DND-41 (cell line): ENCODE results near the gene EIF1.

Source experiments
- ATAC-seq: fragments of 200-7000 bp; cut with Tn5 transposase; 3 replicates; pipeline ENCODE4 v1.9.1; 2021; ENCODE audit warnings: low read depth; ENCODE audit not compliant: insufficient read depth
- DNase-seq: peaks from one replicate; pipeline ENCODE4 v3.0.0-alpha.2; 2020
- H2AFZ ChIP-seq: 2 replicates; pipeline ENCODE4 v1.6.0; 2012; ENCODE audit warnings: low read depth, low read length
- H3K27ac ChIP-seq: 2 replicates; pipeline ENCODE4 v1.5.1; 2012; ENCODE audit warnings: low read length, inconsistent platforms
- H3K27me3 ChIP-seq: fragments of 200-600 bp; sonication (generic); 2 replicates; pipeline ENCODE4 v1.6.0; 2012; ENCODE audit warnings: low read length, mild to moderate bottlenecking, inconsistent platforms; ENCODE audit not compliant: insufficient read depth, poor library complexity
- H3K36me3 ChIP-seq: 2 replicates; pipeline ENCODE4 v1.5.1; 2012; ENCODE audit warnings: low read length, inconsistent platforms; ENCODE audit not compliant: insufficient read depth
- H3K4me1 ChIP-seq: 2 replicates; pipeline ENCODE4 v1.5.1; 2012; ENCODE audit warnings: mild to moderate bottlenecking, low read length; ENCODE audit not compliant: insufficient read depth
- H3K4me2 ChIP-seq: 2 replicates; pipeline ENCODE4 v1.6.0; 2012; ENCODE audit warnings: mild to moderate bottlenecking, moderate library complexity, low read length, inconsistent platforms; ENCODE audit not compliant: insufficient read depth
- H3K4me3 ChIP-seq, 2 experiments: fragments of 200-600 bp in 1 of 2; shearing (Covaris generic) in 1 of 2; 2 replicates each; pipeline ENCODE4 v1.5.1; 2012 to 2016; ENCODE audit warnings: inconsistent platforms in 2 of 2, low read length in 2 of 2, mild to moderate bottlenecking in 2 of 2, low read depth in 1 of 2, moderate library complexity in 1 of 2
- H3K79me2 ChIP-seq: 2 replicates; pipeline ENCODE4 v1.6.0; 2012; ENCODE audit warnings: low read length, inconsistent platforms; ENCODE audit not compliant: insufficient read depth
- H3K9ac ChIP-seq: 2 replicates; pipeline ENCODE4 v1.6.0; 2012; ENCODE audit warnings: low read depth, mild to moderate bottlenecking, inconsistent platforms, low read length, moderate library complexity
- H3K9me3 ChIP-seq: 2 replicates; pipeline ENCODE4 v1.5.1; 2012; ENCODE audit warnings: low read length, moderate library complexity, mild to moderate bottlenecking, inconsistent platforms; ENCODE audit not compliant: insufficient read depth, severe bottlenecking
- H4K20me1 ChIP-seq: 2 replicates; pipeline ENCODE4 v1.6.0; 2012; ENCODE audit warnings: low read length; ENCODE audit not compliant: insufficient read depth
- EZH2 ChIP-seq: IDR thresholded peaks from 3 replicates; pipeline ENCODE4 v1.6.1; 2012; ENCODE audit warnings: borderline replicate concordance, low read depth, mild to moderate bottlenecking, moderate library complexity, low read length, inconsistent platforms; ENCODE audit not compliant: severe bottlenecking
- TF ChIP-seq, protein P1 (sequence below): IDR thresholded peaks from 2 replicates; pipeline ENCODE4 v1.5.1; 2012; ENCODE audit warnings: borderline replicate concordance, low read length, moderate library complexity, mild to moderate bottlenecking; ENCODE audit not compliant: poor library complexity, severe bottlenecking; ENCODE audit errors: extremely low read depth

EIF1 gene

DNA sequence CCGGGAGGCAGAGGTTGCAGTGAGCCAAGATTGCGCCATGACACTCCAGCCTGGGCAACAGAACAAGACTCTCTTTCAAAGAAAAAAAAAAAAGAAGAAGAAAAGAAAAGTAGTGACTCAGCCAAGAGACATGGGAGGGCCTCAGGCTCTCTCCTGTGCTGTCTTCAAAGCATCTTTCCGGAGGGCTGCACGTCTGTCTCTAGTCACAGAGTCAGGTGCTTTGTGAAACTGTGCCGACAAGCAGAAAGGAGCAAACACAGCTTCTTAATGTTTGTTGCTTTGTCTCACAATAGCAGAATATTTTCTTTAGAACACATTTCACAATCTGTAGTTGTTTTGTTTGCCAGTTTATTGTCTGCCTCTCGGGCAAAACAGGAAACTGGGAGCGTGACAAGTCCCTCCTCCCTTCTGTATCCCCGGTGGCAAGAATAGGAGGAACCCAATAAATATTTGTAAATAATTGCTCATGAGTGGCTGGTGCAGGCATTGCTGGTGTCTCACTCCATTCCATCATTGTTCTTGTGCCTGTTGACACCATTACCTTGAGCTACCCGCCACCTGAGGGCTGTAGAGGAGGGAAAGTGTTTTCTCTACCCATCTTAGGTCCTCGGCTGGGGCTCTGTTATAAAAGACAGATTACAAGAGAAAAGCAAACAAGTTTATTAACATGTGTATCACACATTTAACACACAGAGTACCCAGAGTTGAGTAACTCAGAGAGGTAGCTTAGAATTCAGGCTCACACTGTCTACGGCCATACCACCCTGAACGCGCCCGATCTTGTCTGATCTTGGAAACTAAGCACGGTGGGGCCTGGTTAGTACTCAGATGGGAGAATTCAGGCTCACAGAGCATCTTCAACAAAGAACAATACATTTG, 29.0 kb downstream of the EIF1 start:
- Histone ChIP-seq H4K20me1 (no peaks in the 10 kb centered on the region), H3K27me3 (peaks cover 6% of the 10 kb centered on the region), H3K36me3 (no peaks in the 10 kb centered on the region), H3K4me3 (no peak overlapping the region), H2AFZ (no peak overlapping the region), H3K79me2 (no peaks in the 10 kb centered on the region), H3K9ac (no peak overlapping the region), H3K9me3 (no peaks in the 10 kb centered on the region), H3K4me2 (no peak overlapping the region), H3K27ac (no peak overlapping the region), H3K4me1 (no peaks in the 10 kb centered on the region)
- TF ChIP-seq, protein P1, sequence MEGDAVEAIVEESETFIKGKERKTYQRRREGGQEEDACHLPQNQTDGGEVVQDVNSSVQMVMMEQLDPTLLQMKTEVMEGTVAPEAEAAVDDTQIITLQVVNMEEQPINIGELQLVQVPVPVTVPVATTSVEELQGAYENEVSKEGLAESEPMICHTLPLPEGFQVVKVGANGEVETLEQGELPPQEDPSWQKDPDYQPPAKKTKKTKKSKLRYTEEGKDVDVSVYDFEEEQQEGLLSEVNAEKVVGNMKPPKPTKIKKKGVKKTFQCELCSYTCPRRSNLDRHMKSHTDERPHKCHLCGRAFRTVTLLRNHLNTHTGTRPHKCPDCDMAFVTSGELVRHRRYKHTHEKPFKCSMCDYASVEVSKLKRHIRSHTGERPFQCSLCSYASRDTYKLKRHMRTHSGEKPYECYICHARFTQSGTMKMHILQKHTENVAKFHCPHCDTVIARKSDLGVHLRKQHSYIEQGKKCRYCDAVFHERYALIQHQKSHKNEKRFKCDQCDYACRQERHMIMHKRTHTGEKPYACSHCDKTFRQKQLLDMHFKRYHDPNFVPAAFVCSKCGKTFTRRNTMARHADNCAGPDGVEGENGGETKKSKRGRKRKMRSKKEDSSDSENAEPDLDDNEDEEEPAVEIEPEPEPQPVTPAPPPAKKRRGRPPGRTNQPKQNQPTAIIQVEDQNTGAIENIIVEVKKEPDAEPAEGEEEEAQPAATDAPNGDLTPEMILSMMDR, result no peak
- TF ChIP-seq EZH2, result no peak
- DNase-seq (no peak), ATAC-seq (0 out of 3 replicates have a peak, but pooled peaks have one; percentile 50)

DNA sequence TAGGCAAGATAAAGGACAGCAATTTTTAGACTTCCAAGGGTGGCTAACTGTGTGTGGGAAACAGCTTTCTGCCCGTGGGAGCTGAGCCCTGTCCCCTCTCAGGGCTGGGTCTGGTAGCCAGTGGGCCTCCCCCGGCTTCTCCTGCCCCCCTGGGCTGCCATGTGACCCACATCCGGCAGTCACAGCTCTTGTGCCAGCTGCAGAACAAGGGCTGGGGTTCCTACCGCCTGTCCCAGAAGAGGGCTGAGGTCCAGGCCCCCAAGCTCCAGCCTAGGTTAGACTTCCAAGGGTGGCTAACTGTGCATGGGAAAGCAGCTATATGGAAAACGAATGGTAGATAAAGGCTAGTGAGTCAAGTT, 29.6 kb downstream of the EIF1 start:
- TF ChIP-seq, protein P1, result no peak
- TF ChIP-seq EZH2, result no peak
- no peak; the same call in 2 of the 3 replicates for ATAC-seq
- Histone ChIP-seq H3K27ac (no peak overlapping the region), H3K9ac (no peak overlapping the region), H3K4me1 (no peaks in the 10 kb centered on the region), H2AFZ (no peak overlapping the region), H3K36me3 (no peaks in the 10 kb centered on the region), H4K20me1 (no peaks in the 10 kb centered on the region), H3K79me2 (no peaks in the 10 kb centered on the region), H3K4me3 (no peak overlapping the region), H3K9me3 (no peaks in the 10 kb centered on the region), H3K27me3 (peaks cover 6% of the 10 kb centered on the region), H3K4me2 (no peak overlapping the region)
- no peak for DNase-seq

DNA sequence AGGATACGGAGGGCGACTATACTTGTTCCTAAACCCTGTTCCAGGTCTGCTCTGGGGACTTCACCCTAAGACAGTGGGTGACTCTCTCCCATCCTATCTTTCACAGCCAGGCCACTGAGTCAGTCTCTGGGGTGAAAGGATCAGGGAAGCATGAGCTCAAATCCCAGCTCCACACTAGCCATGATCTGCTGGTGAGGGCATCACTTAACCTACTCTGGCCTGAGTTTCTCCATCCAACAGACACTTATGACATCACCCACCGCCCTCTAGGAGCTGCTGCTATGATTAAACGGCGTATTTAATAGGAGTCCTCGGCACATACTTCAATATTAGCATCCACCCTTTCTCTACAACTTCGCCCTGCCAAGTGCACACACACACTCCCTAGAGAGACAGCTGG, 33.5 kb downstream of the EIF1 start:
- no peak overlapping the region for H3K27ac ChIP-seq
- no peak for ATAC-seq
- no peak overlapping the region for H2AFZ ChIP-seq
- DNase-seq, result no peak
- H3K4me3 ChIP-seq, result no peak overlapping the region
- no peak overlapping the region for H3K4me2 ChIP-seq
- no peak for TF ChIP-seq EZH2
- TF ChIP-seq, protein P1, result no peak
- peaks cover 6% of the 10 kb centered on the region for H3K27me3 ChIP-seq
- H3K4me1 ChIP-seq, result no peaks in the 10 kb centered on the region
- no peaks in the 10 kb centered on the region for H3K79me2 ChIP-seq
- 0 out of 2 replicates have a peak, but pooled peaks cover 2% of the 10 kb centered on the region for H4K20me1 ChIP-seq
- H3K9me3 ChIP-seq, result no peaks in the 10 kb centered on the region
- no peak overlapping the region for H3K9ac ChIP-seq
- no peaks in the 10 kb centered on the region for H3K36me3 ChIP-seq
